ENCODE data around the gene TNFRSF6B.
"Not testable (repeated sequence)": the region's sequence is repeated elsewhere in the genome, so short reads cannot be mapped to it uniquely, and the experiment has no call there.

TNFRSF6B gene

DNA sequence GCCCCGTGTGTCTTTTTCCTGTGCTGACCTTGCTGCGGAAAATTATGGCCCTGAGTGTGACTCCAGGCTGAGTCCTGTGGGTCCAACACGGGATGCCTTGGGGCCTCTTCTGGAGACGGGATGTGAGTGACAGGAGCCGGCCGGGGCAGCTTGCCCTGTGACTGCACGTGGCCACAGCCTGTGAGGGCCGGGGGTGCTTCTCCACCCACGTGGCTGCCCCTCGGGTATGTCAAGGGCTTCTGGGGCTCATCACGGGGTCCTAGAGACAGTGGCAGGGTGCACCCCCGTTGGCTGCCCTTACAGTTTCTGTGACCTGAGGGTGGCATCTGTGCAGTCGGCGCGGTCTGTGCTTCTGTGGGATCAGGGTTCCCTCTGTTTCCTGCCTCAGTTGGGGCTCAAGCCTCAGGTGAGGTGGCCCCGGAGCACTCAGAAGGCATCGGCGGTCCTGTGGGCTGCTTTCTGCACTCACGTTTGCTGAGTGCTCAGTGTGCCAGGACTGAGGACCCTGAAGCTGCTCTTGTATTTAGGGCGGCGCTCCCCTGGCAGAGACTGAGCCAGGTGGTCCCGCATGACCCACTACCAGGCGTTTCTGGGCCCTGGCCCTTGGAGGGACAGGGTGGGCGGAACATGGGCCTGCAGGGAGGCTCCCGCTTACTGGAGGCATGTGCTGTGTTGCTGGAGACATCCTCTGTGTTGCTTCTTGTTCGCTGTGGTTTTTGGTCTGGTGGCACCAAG lies 33.0 kb upstream of the TNFRSF6B start:
- DNase-seq = no peak

DNA sequence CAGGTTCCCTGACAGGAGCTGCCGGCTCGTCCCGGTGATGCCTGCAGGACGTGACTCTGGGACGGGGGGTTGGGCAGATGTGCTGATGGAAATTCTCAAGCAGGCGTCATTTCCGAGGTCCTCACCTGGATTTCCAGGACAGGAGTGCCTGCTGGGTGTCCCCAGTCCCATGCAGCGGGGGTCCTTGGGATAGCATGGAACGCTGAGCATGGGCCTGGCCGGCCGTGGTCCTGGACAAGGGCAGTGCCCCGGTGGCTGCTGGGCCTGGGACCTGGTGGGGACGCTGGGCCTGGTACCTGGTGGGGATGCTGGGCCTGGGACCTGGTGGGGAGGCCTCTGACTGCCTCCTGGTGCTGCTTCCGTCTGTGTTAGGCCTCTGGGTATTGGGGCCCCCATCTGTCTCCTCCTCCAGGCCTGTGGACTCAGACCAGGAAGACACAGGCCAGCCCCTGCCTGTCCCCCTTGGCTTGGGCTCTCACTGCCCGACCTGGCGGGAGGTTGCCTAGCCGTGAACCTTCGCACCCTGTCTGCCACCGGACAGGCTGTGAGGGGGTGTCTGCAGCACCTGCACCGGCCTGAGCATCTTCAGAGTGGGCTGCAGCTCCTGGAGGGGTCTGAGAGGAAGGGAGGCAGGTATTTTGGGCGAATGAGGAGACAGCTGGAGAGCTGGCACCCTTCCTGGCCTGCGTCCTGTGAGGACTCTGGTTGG lies 32.2 kb upstream of the TNFRSF6B start:
- no peak for DNase-seq

DNA sequence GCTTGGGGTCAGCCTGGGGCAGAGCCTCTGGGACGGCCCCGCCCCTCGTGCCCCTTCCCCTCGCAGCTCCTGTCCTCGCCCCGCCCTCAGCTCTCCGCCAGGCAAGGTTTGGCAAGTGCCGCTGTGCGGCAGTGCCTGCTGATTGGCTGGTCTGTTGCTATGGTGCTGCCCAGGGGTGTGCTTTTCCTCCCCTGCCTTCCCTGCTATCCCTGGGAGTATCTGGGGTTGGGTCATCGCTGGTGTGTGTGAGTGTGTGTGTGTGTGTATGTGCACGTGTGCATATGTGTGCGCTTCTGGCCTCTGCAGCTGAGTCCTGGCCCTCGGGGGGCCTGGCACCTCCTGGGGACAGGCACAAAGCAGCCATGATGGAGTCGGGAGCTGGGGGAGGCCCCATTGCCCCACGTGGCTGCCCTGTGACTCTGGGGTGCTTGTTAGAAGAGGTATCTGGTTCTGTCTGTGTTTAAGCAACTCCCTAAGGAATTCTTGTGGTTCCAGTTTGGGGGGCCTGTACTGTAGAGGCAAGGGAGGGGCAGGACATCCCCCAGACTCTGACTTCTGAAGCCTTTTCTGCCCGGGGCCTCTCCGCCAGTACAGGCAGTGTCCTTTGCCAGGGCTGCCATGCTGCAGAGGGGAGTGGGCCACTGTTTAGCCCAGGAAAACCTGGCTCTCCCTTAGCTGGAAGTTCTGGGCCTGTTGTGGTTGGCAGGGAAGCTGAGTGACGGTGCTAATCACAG lies 31.4 kb upstream of the TNFRSF6B start:
- DNase-seq = no peak

DNA sequence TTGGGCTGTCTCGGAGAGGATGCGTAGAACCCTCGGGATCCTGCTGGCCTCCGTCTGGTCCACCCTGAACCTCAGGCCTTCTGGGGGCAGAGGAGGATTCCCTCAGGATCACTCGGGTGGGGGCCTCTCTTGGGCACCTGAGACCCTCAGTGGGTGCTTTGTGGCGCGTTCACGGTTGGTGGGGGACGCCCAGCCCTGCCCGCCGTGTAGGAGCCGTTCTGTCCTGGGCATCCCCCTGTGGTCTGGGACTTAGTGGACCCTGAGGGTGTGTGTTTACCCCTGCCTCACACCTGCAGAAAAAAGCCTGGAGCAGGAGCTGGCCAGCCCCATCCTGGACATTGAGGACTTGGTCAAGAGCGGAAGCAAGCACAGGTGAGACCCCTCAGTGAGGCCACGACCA lies 30.7 kb upstream of the TNFRSF6B start:
- DNase-seq = no peak

DNA sequence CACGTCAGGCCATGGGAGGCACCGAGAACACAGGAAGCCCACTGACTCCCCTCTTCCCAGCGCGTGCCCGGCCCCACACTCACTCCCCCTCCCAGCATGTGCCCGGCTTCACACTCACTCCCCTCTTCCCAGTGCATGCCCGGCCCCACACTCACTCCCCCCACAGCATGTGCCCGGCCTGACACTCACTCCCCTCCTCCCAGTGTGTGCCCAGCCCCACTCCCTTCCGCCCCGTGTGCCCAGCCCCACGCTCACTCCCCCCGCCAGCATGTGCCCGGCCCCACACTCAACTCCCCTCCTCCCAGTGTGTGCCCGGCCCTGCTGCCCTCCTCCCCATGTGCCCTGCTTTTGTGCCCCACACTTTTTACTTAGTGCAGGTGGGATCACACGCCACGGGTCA lies 28.6 kb upstream of the TNFRSF6B start:
- no peak for DNase-seq

DNA sequence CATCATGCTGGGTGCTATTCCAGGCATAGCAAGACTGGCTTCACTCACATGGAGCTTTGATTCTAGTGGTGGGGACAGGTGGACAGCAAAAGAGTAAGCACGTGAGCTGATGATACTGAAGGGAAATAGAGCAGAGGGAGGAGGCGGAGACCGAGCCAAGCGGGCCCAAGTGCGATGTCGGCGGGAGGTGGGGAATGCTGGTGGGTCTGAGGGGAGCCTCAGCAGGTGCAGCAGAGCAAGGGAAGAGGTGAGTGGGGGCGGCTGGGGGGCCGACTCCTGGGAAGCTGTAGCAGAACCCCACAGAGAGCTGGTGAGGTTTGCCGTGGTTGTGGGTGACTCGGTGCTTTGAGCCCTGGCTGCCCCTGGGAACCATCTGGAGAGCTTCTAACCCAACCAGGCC lies 28.1 kb upstream of the TNFRSF6B start:
- no peak for DNase-seq

DNA sequence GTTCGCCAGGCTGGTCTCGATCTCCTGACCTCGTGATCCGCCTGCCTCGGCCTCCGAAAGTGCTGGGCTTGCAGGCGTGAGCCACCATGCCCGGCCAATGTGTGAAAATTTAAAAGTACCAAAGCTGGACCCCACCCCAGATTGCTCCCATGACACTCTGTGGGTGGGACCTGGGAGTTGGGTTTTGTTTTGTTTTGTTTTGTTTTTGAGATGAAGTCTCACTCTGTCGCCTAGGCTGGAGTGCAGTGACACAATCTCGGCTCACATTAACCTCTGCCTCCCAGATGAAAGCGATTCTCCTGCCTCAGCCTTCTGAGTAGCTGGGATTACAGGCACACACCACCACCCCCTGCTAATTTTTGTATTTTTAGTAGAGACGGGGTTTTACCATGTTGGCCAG lies 24.8 kb upstream of the TNFRSF6B start:
- DNase-seq = not testable (repeated sequence)

DNA sequence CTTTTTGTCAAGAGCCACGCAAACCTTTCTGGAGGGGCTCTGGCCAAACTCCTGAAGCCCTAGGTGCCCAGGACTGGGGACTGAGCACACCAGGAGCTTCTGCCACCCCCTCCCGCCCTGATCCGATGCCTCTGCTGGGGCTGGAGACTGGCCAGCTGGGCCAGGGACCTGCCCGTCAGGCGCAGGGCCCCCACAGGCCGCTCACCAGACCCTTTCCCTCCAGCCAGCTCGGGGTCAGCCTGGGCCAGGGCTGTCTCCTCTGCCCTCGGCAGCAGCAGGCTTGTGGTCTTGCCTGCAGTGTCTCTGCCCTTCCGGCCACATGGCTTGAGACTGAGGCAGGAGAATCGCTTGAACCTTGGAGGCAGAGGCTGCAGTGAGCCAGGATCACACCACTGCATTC lies 23.8 kb upstream of the TNFRSF6B start:
- DNase-seq = no peak

DNA sequence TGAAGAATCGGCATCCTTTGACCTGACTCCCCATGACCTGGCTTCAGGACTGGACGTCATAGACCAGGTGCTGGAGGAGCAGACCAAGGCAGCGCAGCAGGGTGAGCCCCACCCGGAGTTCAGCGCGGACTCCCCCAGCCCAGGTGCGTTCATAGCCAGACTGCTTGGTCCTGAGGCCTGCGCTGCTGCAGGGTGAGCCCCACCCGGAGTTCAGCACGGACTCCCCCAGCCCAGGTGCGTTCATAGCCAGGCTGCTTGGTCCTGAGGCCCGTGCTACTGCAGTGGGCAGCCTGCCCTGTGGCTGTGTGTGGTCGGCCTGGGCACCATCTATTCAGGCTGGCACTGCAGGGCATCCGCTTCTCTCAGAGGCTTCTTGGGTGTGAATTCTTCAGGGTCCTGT lies 22.5 kb upstream of the TNFRSF6B start:
- no peak for DNase-seq

DNA sequence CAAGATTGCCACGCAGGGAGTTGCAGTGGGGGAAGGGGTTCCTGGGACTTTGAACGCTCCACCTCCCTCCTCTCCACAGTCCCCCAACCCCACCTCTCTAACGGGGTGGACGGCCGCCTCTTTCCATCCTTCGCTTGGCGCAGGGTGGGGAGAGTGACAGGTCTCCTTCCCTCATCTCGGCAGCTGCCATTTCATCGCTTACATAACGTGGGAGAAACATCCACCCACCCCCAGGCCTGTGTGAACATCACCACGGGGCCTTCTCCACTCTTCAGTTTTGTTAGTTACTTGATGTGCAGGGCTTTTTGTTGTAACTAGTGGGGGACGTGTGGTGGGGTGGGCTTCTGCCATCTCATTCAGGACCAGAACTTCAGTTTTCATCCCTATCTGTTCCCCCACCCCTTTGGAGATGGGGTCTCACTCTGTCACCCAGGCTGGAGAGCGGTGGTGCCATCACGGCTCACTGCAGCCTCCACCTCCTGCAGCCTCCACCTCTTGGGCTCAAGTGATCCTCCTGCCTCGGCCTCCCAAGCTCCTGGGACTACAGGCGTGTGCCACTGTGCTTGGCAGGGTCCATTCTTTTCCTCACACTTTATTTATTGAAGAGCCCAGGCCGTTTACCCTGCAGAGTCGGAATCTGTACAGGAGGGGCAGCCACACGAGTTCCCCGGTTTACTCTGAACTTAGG lies 20.6 kb upstream of the TNFRSF6B start:
- DNase-seq = no peak

DNA sequence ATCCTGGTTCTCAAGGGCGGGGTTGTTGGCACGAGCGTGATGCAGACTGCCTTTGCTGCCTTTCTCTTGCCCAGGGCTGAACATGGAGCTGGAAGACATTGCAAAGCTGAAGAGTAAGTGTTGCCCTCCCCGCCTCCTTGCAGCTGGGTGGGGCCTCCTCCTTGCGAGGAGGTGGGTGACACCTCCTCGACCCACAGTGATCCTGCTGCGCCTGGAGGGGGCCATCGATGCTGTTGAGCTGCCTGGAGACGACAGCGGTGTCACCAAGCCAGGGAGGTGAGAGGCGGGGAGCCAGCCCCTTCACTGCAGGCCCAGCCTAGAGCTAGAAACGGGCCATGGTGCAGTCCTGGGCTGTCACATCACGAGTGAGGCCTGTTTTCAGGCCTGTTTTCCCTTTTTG lies 18.4 kb upstream of the TNFRSF6B start:
- no peak for DNase-seq

DNA sequence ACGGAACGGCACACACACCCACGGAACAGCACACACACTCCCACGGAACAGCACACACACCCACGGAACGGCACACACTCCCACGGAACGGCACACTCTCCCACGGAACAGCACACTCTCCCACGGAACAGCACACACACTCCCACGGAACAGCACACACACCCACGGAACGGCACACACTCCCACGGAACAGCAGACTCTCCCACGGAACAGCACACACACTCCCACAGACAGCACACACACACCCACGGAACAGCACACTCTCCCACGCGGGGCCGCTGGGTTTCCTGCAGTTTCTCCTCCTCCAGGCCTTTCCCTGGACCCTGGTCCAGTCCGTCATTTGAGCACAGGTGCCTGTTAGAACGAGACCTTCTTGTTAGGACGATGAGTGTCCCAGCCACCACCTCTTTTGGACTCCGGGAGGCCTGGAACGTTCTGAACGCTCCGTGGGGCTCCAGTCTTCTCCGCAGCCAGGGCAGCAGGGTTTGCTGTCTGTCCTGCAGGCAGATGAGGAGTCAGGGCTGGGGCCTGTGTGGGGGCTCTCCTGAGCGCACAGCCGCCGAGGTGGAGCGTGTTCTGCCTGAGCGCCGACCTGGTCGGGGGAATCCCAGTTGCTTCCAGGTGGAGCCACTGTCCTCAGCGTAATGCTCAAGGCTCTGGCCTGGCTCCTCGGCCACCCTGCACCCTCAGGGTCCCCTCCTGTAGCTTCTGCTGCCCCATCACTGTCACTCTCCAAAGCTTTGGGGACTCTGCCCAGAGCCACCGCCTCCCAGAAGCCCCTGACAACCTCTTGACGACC lies 17.6 kb upstream of the TNFRSF6B start:
- DNase-seq = no peak

DNA sequence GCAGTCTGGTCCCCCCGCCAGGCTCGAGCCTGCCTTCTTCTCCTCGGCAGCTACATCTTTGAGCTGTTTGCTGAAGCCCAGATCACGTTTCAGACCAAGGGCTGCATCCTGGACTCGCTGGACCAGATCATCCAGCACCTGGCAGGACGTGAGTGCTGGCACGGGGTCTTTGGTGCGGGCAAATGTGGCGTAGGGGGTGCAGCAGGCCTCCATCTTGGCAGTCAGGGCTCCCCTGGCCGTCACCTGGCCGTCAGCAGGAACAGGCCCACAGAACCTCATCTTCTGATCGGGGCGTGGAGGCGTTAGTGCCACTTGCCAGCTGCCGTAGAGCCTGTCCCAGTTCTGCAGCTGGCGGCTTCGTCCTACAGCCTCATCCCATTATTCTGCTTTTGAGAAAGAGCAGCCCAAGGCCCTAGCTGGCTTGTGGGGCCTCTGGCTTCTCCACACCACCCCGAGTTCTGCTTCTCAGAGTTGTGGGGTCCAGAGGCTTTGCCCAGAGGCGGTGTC lies 16.6 kb upstream of the TNFRSF6B start:
- no peak for DNase-seq

DNA sequence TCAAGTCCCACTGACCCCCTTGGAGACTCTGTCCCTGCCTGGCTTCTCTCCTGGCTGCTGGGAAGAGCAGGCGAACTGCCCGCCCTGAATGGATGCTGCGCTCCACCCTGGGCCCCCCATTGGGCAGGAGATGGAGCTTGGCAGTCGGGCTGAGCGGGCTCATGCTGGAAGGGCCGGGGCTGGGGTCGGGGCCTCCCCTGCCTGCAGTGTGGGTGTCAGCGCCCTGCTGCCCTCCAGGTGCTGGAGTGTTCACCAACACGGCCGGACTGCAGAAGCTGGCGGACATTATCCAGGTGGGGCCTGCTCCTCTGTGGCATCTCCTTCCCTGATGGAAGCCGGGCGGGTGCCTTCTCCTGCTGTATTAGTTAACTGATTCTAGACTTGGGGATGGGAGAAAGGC lies 16.0 kb upstream of the TNFRSF6B start:
- DNase-seq = no peak

DNA sequence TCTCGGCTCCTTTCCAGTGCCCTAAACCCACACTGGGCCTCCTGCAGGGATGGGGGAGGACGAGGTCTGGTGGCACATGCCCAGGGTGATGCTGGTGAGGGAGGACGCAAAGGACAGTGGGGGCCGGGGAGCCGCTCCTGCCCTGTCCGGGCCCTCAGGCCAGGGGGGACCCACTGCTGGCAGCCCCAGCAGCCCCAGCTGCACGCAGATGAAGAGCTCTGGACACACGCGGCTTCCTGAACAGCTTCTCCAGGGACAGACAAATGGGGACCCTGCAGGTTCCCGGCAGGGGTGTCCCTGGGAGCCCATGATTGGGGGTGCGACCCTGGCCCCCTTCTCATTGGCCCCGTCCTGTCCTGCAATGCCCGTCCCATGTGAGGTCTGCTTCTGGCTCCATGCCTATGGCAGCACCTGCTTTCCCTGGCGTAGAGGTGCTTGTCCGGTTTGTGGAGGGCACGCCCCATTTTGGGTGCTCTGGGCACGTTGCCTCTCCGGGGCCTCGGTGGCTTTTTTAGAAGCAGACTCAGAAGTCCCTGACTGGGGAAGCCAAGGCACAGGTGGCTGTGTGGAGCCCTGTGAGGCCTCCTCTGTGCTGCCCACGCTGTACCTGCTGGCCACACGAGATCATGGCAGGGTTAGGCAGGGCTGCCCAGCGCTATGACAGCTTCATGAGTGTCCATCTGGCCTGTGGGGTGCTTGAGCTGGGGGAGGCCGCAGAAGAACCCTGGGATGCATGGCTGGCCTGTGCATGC lies 15.4 kb upstream of the TNFRSF6B start:
- DNase-seq = no peak

DNA sequence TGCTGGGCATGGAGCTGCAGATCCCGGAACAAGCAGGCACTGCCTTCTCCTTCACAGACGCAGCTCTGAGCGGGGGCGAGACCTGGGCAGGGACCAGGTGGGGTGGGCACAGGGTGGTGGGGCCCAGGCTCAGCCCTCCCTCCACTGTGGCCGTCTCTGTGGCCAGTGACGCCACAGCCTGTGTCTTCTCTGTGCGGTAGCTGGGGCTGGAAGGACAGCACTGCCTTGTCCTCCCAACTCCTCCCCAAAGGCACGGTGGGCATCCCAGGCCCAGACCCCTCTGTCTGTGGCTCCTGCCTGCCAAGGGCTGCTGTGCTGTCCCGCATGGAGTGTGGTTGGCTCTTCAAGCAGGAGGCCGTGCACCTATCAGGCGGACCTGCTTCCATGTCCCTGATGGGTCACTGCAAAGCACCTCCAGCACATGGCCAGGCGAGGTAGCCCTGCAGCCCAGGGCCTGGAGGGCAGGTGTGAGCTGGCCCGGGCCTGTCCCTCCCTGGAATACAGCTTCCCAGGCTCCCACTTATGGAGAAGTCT lies 14.8 kb upstream of the TNFRSF6B start:
- no peak for DNase-seq

DNA sequence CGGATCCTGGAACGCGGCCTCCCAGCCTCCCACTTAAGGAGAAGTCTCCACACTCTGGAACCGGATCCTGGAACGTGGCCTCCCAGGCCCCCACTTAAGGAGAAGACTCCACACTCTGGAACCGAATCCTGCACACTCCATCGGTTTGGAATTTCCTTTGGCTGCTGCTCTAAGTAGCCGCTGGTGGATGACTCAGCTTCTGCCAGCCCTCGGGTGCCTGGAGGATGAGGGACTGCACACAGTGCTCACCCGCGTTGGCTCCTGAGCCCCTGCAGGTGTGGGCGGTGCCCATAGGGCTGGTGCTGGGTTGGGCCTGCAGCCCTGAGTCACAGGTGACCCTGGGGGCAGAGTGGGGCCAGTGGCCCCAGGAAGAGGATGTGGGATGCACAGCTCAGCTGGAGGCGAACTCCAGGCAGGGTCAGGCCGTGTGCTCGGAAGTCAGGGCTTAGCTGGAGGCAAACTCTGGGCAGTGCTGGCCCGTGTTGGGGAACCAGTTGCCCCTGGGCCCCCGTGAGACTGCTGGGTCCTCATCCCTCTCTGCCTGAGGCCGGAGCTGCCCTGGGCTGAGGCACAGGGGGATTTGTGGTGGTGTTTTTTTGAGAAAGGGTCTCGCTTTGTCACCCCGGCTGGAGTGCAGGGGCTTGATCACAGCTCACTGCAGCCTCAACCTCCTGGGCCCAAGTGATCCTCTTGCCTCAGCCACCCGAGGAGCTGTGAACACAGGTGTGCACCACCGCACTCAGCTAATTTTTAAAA lies 13.9 kb upstream of the TNFRSF6B start:
- DNase-seq = no peak

DNA sequence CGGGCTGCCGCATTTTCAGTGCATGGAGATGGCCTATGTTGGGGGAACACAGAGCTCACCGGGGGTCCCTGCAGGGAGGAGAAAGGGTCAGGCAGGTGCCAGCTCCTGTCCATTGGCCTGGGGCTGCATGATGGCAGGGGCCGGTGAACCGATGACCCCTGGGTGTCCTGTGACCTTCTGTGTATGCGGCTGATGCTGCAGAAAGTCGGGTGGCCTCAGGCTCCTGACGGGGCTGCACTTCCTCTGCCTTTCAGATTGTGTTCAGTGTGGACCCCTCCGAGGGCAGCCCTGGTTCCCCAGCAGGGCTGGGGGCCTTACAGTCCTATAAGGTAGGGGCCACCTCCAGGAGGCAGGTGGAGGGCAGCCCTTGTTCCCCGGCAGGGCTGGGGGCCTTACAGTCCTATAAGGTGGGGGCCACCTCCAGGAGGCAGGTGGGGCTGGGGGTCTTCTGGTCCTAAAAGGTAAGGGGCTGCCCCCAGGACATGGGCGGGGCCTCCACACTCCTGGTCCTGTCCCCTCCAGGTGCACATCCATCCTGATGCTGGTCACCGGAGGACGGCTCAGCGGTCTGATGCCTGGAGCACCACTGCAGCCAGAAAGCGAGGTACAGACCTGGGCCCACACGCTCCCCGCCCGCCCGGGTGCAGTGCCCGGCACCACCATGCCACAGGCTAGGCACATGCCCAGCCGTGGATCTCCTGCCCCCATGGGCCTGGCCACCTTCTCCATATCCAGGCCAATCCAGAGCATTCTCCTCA lies 11.0 kb upstream of the TNFRSF6B start:
- DNase-seq = no peak

DNA sequence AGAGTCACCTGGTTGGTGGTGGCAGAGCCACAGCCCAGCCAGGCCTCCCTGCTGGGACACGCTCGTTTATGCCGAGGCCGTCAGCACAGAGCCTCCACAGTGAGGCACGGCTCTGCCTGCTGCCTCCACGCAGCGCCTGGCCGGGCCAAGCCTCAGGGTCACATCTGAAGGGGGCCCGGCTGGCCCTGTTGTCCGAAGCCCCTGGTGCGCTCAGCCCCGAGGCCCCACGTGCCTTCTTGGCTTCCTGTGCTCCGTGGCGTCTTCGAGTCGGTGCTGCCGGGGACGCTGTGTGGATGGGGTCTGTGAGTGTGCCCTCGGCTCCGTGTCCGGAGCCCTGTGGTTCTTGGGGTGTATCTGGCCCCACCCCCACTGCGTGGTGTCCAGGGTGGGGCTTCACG lies 10.4 kb upstream of the TNFRSF6B start:
- DNase-seq = no peak
